Panc1 (cell line): ENCODE results near the gene ANP32B. TPM values are rescaled to one million over a fixed set of nuclear protein-coding genes. Genes with fewer than 3 reads are reported as not detected.
"Not testable (repeated sequence)": the region's sequence is repeated elsewhere in the genome, so short reads cannot be mapped to it uniquely, and the experiment has no call there.

ENCODE experiments used
- ATAC-seq: fragments of 200-7000 bp; cut with Tn5 transposase; 2 replicates; pipeline ENCODE4 v1.9.1; 2020; ENCODE audit warnings: mild to moderate bottlenecking, moderate library complexity
- BruUV-seq: library from RNA; stranded (reverse); fragments of 400-500 nt; replicated peaks from 2 replicates; lab custom pipeline; 2021; lab: Mats Ljungman, UMichigan
- CTCF ChIA-PET: fragments of 300-600 bp; sonication (Branson Sonifier 250); formaldehyde crosslinking; loops from one replicate; lab custom pipeline; 2022; ENCODE audit warnings: antibody characterized with exemption; lab: Charles Lee
- POLR2A ChIA-PET: fragments of 300-600 bp; sonication (Branson Sonifier 250); formaldehyde crosslinking; loops from one replicate; lab custom pipeline; 2022; ENCODE audit warnings: antibody characterized with exemption; lab: Charles Lee
- DNase-seq: peaks from one replicate; pipeline ENCODE4 v3.0.0-alpha.2; 2010; ENCODE audit warnings: low read depth, low spot score
- H3K27ac ChIP-seq: 2 replicates; pipeline ENCODE4 v1.5.1; 2011; ENCODE audit warnings: mild to moderate bottlenecking, low read length, inconsistent platforms
- H3K27me3 ChIP-seq: fragments of 200-500 bp; sonication (Bioruptor generic); 2 replicates; pipeline ENCODE4 v1.6.0; 2014; ENCODE audit warnings: low read length, inconsistent platforms; ENCODE audit not compliant: control insufficient read depth, insufficient read depth
- H3K36me3 ChIP-seq: fragments of 200-500 bp; sonication (Bioruptor generic); 2 replicates; pipeline ENCODE4 v1.5.1; 2014; ENCODE audit warnings: inconsistent platforms, mild to moderate bottlenecking, low read length, moderate library complexity; ENCODE audit not compliant: control insufficient read depth, insufficient read depth
- H3K4me1 ChIP-seq: 2 replicates; pipeline ENCODE4 v1.5.1; 2011; ENCODE audit warnings: inconsistent platforms, mild to moderate bottlenecking, low read length, moderate library complexity; ENCODE audit not compliant: control insufficient read depth, insufficient read depth
- H3K4me3 ChIP-seq, 2 experiments: 2 replicates each; pipeline ENCODE4 v1.5.1; 2011 to 2012; ENCODE audit warnings: low read depth in 2 of 2, low read length in 2 of 2, mild to moderate bottlenecking in 2 of 2, inconsistent platforms in 1 of 2, moderate library complexity in 1 of 2
- H3K9me3 ChIP-seq: fragments of 200-500 bp; sonication (Bioruptor generic); 2 replicates; pipeline ENCODE4 v1.5.1; 2014; ENCODE audit warnings: low read depth, mild to moderate bottlenecking, inconsistent platforms, low read length, moderate library complexity; ENCODE audit not compliant: control insufficient read depth, insufficient read depth
- CTCF ChIP-seq: fragments of 450-650 bp; IDR thresholded peaks from 2 replicates; pipeline ENCODE4 v1.5.1; 2017; ENCODE audit warnings: mild to moderate bottlenecking
- POLR2AphosphoS5 ChIP-seq: IDR thresholded peaks from 2 replicates; pipeline ENCODE4 v1.6.1; 2012; ENCODE audit warnings: mild to moderate bottlenecking, low read depth, low read length, moderate library complexity
- SIN3A ChIP-seq: IDR thresholded peaks from 2 replicates; pipeline ENCODE4 v1.6.1; 2012; ENCODE audit warnings: low read depth, mild to moderate bottlenecking, low read length, moderate library complexity, borderline replicate concordance; ENCODE audit not compliant: insufficient read depth
- TCF7L2 ChIP-seq: IDR thresholded peaks from 2 replicates; pipeline ENCODE4 v1.6.1; 2011; ENCODE audit warnings: mild to moderate bottlenecking, low read depth, low read length, inconsistent platforms
- in situ Hi-C: cut with HindIII; loops from 2 replicates; pipeline ENCODE4 v1.10.0; 2016; ENCODE audit warnings: low sequenced_read_pairs, low pct_unique_long_range_greater_than_20kb
- intact Hi-C: fragments of 100-400 bp; cut with micrococcal nuclease; formaldehyde crosslinking; loops from one replicate; pipeline ENCODE4 v1.10.0; 2022; ENCODE audit not compliant: unreplicated experiment
- total RNA-seq: library from RNA; stranded (reverse); gene quantifications from one replicate; pipeline ENCODE4 v1.2.1, GENCODE V29; 2021; ENCODE audit not compliant: unreplicated experiment
- TF ChIP-seq, protein P1 (sequence below), 2 experiments: IDR thresholded peaks; 2 replicates each; pipeline ENCODE4 v1.6.1; 2011 to 2012; ENCODE audit warnings: low read depth in 2 of 2, control low read depth in 1 of 2, low read length in 1 of 2, mild to moderate bottlenecking in 1 of 2, moderate library complexity in 1 of 2; ENCODE audit not compliant: insufficient read depth in 1 of 2

Gene ANP32B
- total RNA-seq, 1 experiment from 2014 or later: 109 TPM

- POLR2A ChIA-PET: no interaction called here
- Histone ChIP-seq H3K27ac (no peak overlapping the region), H3K4me3 (no peak overlapping the region), H3K36me3 (no peaks in the 10 kb centered on the region), H3K4me1 (no peaks in the 10 kb centered on the region), H3K27me3 (no peaks in the 10 kb centered on the region), H3K9me3 (no peaks in the 10 kb centered on the region)
- DNase-seq: no peak
- in situ Hi-C loops (no loop called here), intact Hi-C loops (no loop called here)
- CTCF ChIA-PET: no interaction called here
- no peak for ATAC-seq
- no TSS peak for BruUV-seq
- TF ChIP-seq SIN3A (no peak), TCF7L2 (no peak), POLR2AphosphoS5 (no peak)
- TF ChIP-seq, protein P1, sequence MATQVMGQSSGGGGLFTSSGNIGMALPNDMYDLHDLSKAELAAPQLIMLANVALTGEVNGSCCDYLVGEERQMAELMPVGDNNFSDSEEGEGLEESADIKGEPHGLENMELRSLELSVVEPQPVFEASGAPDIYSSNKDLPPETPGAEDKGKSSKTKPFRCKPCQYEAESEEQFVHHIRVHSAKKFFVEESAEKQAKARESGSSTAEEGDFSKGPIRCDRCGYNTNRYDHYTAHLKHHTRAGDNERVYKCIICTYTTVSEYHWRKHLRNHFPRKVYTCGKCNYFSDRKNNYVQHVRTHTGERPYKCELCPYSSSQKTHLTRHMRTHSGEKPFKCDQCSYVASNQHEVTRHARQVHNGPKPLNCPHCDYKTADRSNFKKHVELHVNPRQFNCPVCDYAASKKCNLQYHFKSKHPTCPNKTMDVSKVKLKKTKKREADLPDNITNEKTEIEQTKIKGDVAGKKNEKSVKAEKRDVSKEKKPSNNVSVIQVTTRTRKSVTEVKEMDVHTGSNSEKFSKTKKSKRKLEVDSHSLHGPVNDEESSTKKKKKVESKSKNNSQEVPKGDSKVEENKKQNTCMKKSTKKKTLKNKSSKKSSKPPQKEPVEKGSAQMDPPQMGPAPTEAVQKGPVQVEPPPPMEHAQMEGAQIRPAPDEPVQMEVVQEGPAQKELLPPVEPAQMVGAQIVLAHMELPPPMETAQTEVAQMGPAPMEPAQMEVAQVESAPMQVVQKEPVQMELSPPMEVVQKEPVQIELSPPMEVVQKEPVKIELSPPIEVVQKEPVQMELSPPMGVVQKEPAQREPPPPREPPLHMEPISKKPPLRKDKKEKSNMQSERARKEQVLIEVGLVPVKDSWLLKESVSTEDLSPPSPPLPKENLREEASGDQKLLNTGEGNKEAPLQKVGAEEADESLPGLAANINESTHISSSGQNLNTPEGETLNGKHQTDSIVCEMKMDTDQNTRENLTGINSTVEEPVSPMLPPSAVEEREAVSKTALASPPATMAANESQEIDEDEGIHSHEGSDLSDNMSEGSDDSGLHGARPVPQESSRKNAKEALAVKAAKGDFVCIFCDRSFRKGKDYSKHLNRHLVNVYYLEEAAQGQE (IDR thresholded peaks at IDR 0.05; ENCODE audit: insufficient read depth in 1 of 2, low read depth in 2 of 2, low read length in 1 of 2): no peak
Observed at GRCh38 chr9:97959585-97959984, 23.6 kb upstream of the ANP32B start.

DNA sequence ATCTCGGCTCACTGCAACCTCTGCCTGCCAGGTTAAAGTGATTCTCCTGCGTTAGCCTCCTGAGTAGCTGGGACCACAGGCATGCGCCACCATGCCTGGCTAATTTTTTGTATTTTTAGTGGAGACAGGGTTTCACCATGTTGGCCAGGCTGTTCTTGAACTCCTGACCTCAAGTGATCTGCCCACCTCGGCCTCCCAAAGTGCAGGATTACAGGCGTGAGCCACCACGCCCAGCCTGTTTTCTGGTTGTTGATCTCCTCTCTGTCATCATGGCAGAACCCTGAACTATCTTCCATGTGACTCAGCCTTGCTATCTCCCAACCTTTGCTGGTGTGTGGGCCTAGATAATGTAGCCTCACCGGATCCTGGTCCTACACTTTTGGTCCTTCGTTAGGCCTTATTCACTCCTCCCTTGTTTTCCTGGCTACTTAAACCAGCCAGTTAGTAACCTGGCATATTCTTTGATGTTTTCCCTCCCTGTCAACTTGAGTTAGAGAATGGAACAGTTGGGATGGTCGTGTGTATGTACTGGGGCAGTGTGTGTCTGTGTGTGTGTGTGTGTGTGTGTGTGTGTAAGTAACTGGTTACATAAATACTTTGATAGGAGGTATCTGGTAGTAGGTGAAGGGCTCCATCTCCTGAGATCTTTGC is 22.3 kb upstream of the ANP32B start:
- H3K4me1 ChIP-seq, H3K4me3 ChIP-seq, CTCF ChIA-PET, in situ Hi-C loops, ATAC-seq, intact Hi-C loops, BruUV-seq, H3K27ac ChIP-seq, H3K27me3 ChIP-seq, DNase-seq, H3K36me3 ChIP-seq, H3K9me3 ChIP-seq: not testable (repeated sequence)
- POLR2A ChIA-PET: interaction anchor here (0.8 kb wide), 1 partner anchor 264 kb away, joined by 3 read pairs; the partner anchor contains the start of gene XPA

GRCh38 chr9:97961361-97961760 is 21.8 kb upstream of the ANP32B start:
- Histone ChIP-seq H3K9me3 (no peaks in the 10 kb centered on the region), H3K4me1 (no peaks in the 10 kb centered on the region), H3K36me3 (no peaks in the 10 kb centered on the region), H3K27me3 (no peaks in the 10 kb centered on the region), H3K27ac (no peak overlapping the region), H3K4me3 (no peak overlapping the region)
- in situ Hi-C loops (no loop called here), intact Hi-C loops (no loop called here)
- TF ChIP-seq SIN3A (no peak), TCF7L2 (no peak)
- no TSS peak for BruUV-seq
- ChIA-PET POLR2A (no interaction called here), CTCF (no interaction called here)
- no peak for DNase-seq
- ATAC-seq: no peak

DNA sequence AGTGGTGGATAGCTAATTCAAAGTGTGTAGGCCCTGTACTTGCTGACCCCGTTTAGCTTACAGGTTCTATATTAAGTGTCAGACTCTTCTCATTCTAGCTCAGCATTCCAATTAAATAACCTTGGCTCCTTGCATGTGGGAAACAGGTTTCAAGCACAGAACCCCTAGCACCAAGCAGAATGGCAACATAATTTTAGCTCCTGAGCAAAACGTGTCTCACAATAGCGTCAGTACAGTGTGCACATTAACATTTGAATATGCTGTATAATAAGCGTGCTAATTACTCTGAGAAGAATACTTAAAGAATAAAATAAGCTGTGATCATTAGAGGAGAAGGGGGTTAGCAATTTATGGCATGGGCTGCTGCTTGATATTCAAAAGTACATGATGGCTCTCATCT is 21.0 kb upstream of the ANP32B start:
- H3K27ac ChIP-seq: no peak overlapping the region
- CTCF ChIA-PET: no interaction called here
- no TSS peak for BruUV-seq
- no peaks in the 10 kb centered on the region for H3K36me3 ChIP-seq
- DNase-seq (no peak), ATAC-seq (no peak)
- no peaks in the 10 kb centered on the region for H3K9me3 ChIP-seq
- H3K4me3 ChIP-seq: no peak overlapping the region
- no peaks in the 10 kb centered on the region for H3K4me1 ChIP-seq
- POLR2A ChIA-PET: no interaction called here
- H3K27me3 ChIP-seq: no peaks in the 10 kb centered on the region
- intact Hi-C loops (no loop called here), in situ Hi-C loops (no loop called here)
- TF ChIP-seq POLR2AphosphoS5: no peak
- TF ChIP-seq SIN3A: no peak
- no peak for TF ChIP-seq CTCF
- no peak for TF ChIP-seq TCF7L2
- TF ChIP-seq, protein P1 (IDR thresholded peaks at IDR 0.05; ENCODE audit: insufficient read depth in 1 of 2, low read depth in 2 of 2, low read length in 1 of 2): no peak
